PFSK-1 (cell line): Measurements from ENCODE around the gene KANSL1L.

ENCODE experiments used
- POLR2AphosphoS5 ChIP-seq: IDR thresholded peaks from 2 replicates; pipeline ENCODE4 v1.6.1; 2012; ENCODE audit warnings: low read depth, mild to moderate bottlenecking, control low read depth, low read length, moderate library complexity
- TAF1 ChIP-seq: IDR thresholded peaks from 2 replicates; pipeline ENCODE4 v1.6.1; 2012; ENCODE audit warnings: low read length, control low read depth, borderline replicate concordance; ENCODE audit not compliant: insufficient read depth

DNA sequence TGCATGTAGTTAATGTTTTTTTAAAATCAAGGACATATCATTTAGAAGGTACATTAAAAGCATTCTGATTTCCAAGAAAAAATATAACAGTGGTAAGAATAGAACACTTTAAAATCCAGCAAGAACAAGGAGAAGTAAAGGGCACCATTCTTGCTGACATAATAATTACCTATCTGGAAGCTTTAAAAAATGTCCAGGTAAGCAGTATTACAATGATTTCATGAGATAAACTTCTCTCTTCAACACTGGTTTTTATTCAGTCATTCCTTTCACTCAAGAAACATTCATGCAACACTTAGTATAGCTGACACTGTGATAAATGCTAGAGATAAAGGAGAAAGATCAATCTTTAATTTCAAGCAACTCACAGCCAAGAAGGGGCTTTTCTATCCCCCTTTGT is 2.9 kb upstream of the KANSL1L start:
- TF ChIP-seq TAF1 (no peak), POLR2AphosphoS5 (no peak)
